GM12865 (cell line): ENCODE measurements around the gene TMEM245.
A peak's percentile ranks its signal among the peaks of the same experiment; 100 is the strongest.

Experiments
- DNase-seq: peaks from one replicate; pipeline ENCODE4 v3.0.0; 2010; ENCODE audit warnings: low read depth
- H3K4me3 ChIP-seq: 2 replicates; pipeline ENCODE4 v1.5.1; 2011; ENCODE audit warnings: mild to moderate bottlenecking, low read depth, low read length, control low read depth
- CTCF ChIP-seq: IDR thresholded peaks from 2 replicates; pipeline ENCODE4 v1.5.1; 2011; ENCODE audit warnings: low read length, control low read depth, low read depth, inconsistent platforms; ENCODE audit not compliant: insufficient read depth; ENCODE audit errors: missing control alignments

TMEM245 gene

DNA sequence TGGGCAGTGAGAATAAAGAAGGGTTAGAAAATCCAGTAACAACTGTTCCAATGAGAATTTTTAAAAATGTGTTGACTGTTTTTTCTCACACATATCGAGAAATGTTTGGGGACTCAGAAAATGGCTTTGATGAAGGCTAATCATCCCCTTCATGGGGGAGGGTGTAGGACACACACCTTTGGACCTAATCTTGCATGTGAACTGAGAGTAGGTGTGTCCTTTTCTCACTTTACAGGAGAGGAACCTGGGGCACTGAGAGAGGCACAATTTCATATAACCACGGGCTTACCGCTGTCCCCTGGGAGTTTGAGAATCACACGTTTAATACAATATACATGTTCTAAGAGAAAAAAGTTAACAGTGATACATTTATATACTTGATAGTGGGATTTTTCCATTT lies 30.0 kb upstream of the TMEM245 start:
- DNase-seq = no peak
- TF ChIP-seq CTCF = no peak
- no peak overlapping the region for H3K4me3 ChIP-seq

DNA sequence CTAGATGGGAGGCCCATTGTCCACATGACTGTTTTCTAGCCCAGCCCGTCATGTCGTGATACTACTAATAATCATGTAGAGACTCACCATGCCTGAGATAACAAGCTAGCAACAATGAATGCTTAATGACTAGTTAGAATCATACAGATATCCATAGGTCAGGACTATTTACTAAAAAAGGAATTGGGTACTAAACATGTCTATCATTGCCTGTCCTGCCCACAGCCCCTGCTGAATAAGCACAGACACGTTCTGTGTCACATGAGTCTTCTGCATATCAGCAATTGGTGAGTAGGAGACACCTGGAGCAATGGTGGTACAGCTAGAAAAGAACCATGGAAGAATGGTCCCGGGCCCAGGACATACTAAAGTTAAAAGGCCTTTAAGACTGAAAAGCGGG lies 29.3 kb upstream of the TMEM245 start:
- no peak overlapping the region for H3K4me3 ChIP-seq
- TF ChIP-seq CTCF = no peak
- no peak for DNase-seq

DNA sequence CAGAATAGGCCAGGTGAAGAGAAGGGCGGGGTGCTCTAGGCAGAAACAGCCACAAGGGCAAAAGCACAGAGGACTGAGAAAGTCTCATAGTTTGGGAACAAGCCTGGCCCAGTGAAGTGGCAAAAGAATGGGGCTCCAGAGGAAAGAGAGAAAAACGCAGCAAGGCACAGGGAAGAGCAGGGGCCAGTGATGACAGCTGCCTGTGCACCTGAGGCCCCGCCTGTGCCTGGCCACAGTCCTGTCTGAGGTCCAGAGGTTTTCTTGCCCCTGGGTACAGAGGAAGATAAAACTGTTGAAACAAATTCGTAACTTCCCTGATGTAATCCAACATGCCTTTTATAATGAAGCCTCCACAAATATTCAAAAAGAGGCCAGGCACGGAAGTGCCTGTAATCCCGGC lies 25.3 kb upstream of the TMEM245 start:
- no peak for TF ChIP-seq CTCF
- H3K4me3 ChIP-seq = no peak overlapping the region
- DNase-seq = no peak

DNA sequence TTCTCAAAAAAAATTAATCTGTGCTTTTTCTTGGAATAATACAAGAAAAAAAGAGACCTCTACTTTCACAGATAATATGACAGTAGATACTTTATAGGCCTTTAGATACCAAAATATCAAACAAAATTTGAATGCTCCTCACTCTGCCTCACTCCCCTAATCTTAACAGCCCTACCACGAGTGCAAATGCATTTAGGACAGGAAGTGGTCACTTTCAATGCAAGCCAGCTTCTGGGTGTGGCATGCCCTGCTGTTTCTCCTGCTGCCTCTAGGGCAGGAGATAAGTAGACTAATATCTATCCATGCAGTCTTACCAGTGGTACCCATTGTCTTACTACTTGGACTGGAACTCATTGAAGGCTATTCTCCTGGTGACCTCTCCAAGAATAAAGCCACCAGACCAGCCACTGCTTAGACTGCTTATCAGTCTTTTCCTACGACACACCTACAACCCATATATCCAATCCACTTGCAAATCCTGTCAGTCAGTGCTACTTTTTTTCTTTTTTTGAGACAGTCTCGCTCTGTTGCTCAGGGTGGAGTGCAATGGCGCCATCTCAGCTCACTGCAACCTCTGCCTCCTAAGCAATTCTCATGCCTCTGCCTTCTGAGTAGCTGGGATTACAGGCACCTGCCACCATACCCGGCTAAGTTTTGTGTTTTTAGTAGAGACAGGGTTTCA lies 24.3 kb upstream of the TMEM245 start:
- H3K4me3 ChIP-seq = no peak overlapping the region
- TF ChIP-seq CTCF = peak; percentile 54
- DNase-seq = peak; percentile 80

DNA sequence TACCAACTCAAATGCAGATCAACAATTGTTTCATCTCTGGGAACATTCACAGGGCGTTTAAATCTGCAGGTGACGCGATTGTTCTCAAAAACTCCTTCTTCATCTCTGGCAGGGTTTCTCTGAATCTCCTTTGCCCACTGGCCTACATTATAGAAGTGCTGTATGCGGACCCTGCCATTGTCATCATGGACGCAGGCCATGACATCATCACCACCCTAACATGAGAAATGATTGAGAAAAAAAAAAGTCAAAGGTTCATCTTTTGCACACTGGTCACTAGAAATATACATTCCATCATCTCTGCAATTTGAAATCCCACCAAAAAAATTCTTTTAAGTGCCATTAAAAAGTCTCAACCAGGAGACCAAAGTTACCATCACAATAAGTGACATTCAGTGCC lies 21.6 kb upstream of the TMEM245 start:
- DNase-seq = no peak
- no peak for TF ChIP-seq CTCF
- H3K4me3 ChIP-seq = no peak overlapping the region

DNA sequence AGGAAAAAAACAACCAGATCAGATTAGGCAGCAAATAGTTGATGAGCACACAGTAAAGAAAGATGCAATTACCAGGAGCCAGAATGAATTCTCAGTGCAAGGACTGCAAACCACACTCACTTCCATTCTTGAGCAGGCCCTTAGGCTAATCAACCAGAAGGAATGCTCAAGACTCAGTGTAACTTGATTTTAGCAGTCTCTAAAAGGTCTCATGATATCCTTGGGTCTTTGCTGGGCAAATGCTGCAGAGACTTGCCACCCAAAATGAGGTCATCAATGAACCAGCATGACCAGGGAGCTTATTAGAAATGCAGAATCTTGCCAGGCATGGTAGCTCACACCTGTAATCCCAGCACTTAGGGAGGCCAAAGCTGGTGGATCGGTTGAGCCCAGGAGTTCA lies 20.1 kb upstream of the TMEM245 start:
- TF ChIP-seq CTCF = no peak
- no peak for DNase-seq
- H3K4me3 ChIP-seq = no peak overlapping the region

- no peak for DNase-seq
- no peak overlapping the region for H3K4me3 ChIP-seq
- TF ChIP-seq CTCF = no peak
Measured at GRCh38 chr9:109138421-109138820, 18.7 kb upstream of the TMEM245 start.
